HG03196 (cell line): ENCODE measurements around the gene CREG2.

ENCODE experiments used
- ATAC-seq: cut with Tn5 transposase; IDR thresholded peaks from one replicate; pipeline ENCODE4 v1.9.1; 2021; ENCODE audit not compliant: unreplicated experiment

The CREG2 gene

GRCh38 chr2:101409699-101410098 is 22.4 kb upstream of the CREG2 start:
- no peak for ATAC-seq

GRCh38 chr2:101408925-101409324 is 21.6 kb upstream of the CREG2 start:
- no peak for ATAC-seq

GRCh38 chr2:101405351-101405899 is 18.1 kb upstream of the CREG2 start:
- ATAC-seq, result no peak

- no peak for ATAC-seq
These were observed 16.4 kb upstream of the CREG2 start for GRCh38 chr2:101403745-101404144.

GRCh38 chr2:101402630-101403029 is 15.3 kb upstream of the CREG2 start:
- ATAC-seq, result no peak

- no peak for ATAC-seq
These were observed 14.6 kb upstream of the CREG2 start for GRCh38 chr2:101401906-101402305.

GRCh38 chr2:101401326-101401665 is 14.0 kb upstream of the CREG2 start:
- no peak for ATAC-seq

GRCh38 chr2:101400506-101401325 is 13.4 kb upstream of the CREG2 start:
- ATAC-seq, result no peak

- no peak for ATAC-seq
These were observed 12.7 kb upstream of the CREG2 start for GRCh38 chr2:101400048-101400447.

GRCh38 chr2:101399021-101399799 is 11.9 kb upstream of the CREG2 start:
- no peak for ATAC-seq

GRCh38 chr2:101398116-101398821 is 11.0 kb upstream of the CREG2 start:
- ATAC-seq, result no peak

GRCh38 chr2:101396316-101396717 is 9.0 kb upstream of the CREG2 start:
- ATAC-seq, result no peak

- no peak for ATAC-seq
These were observed 8.4 kb upstream of the CREG2 start for GRCh38 chr2:101395545-101396315.

GRCh38 chr2:101388232-101388631 is 929 bp upstream of the CREG2 start:
- no peak for ATAC-seq

GRCh38 chr2:101386599-101387150 is 628 bp downstream of the CREG2 start:
- no peak for ATAC-seq

- ATAC-seq, result no peak
These were observed 4.2 kb downstream of the CREG2 start for GRCh38 chr2:101383016-101383541.

- ATAC-seq, result no peak
These were observed 4.9 kb downstream of the CREG2 start for GRCh38 chr2:101382442-101382841.

- ATAC-seq, result no peak
These were observed 6.9 kb downstream of the CREG2 start for GRCh38 chr2:101380376-101380775.

- ATAC-seq, result no peak
These were observed 8.2 kb downstream of the CREG2 start for GRCh38 chr2:101379091-101379490.

- ATAC-seq, result no peak
These were observed 11.7 kb downstream of the CREG2 start for GRCh38 chr2:101375653-101376052.
